ENCODE data around the gene HCFC1R1.

GRCh38 chr16:3000540-3000939 is 23.2 kb downstream of the HCFC1R1 start:
- TF ChIP-seq CTCF (IDR thresholded peaks at IDR 0.05) = no peak
- TF ChIP-seq POLR2A (IDR thresholded peaks at IDR 0.05) = no peak

Data from adrenal gland (tissue), 5 donors.